ENCODE results near the gene ZPBP2. TPM values are rescaled to one million over a fixed set of nuclear protein-coding genes. Genes with fewer than 3 reads are reported as not detected.
"Not testable (repeated sequence)": the region's sequence is repeated elsewhere in the genome, so short reads cannot be mapped to it uniquely, and the experiment has no call there.

ZPBP2 gene
- total RNA-seq, 1 donor from 2014 or later = not detected

GRCh38 chr17:39854909-39855308, 13.1 kb upstream of the ZPBP2 start:
- intact Hi-C loops (cut with micrococcal nuclease) = no loop called here

DNA sequence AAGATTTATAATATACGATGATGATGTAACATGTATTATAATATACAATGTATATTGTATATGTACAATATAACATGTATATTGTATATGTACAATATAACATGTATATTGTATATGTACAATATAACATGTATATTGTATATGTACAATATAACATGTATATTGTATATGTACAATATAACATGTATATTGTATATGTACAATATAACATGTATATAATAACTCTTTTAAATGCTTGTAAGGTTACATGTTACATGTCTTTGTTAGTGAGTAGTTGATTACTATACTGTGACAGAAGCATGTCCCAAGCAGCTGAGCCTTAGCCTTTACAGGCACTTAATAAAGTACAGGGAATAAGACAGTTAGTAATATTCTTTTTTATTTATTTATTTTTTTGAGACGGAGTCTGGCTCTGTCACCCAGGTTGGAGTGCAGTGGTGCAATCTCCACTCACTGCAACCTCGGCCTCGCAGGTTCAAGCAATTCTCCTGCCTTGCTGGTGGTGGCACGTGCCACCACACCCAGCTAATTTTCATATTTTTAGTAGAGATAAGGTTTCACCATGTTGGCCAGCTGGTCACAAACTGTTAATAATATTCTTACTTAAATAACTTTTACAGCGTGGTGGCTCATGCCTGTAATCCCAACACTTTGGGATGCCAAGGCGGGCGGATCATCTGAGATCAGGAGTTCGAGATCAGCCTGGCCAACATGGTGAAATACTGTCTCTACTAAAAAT, 11.9 kb upstream of the ZPBP2 start:
- intact Hi-C loops (cut with micrococcal nuclease) = not testable (repeated sequence)

GRCh38 chr17:39861235-39861634, 6.8 kb upstream of the ZPBP2 start:
- intact Hi-C loops (cut with micrococcal nuclease) = loop anchor here (5.0 kb wide), 2 partner anchors 66 to 89 kb away; partner anchors contain the start of genes LRRC3C and ORMDL3

GRCh38 chr17:39863244-39863917, 4.6 kb upstream of the ZPBP2 start:
- intact Hi-C loops (cut with micrococcal nuclease) = loop anchor here (5.0 kb wide), 2 partner anchors 64 to 91 kb away; partner anchors contain the start of genes LRRC3C and ORMDL3

- intact Hi-C loops (cut with micrococcal nuclease) = loop anchor here (1.0 to 5.0 kb wide), 5 partner anchors 51 to 242 kb away; partner anchors contain the start of genes LRRC3C and ORMDL3
These were observed 3.9 kb upstream of the ZPBP2 start, which contains the start of gene IKZF3 for GRCh38 chr17:39863918-39864746. IKZF3 (minus strand) TSS chr17:39864312; CDS start chr17:39864126, 186 bp downstream.

DNA sequence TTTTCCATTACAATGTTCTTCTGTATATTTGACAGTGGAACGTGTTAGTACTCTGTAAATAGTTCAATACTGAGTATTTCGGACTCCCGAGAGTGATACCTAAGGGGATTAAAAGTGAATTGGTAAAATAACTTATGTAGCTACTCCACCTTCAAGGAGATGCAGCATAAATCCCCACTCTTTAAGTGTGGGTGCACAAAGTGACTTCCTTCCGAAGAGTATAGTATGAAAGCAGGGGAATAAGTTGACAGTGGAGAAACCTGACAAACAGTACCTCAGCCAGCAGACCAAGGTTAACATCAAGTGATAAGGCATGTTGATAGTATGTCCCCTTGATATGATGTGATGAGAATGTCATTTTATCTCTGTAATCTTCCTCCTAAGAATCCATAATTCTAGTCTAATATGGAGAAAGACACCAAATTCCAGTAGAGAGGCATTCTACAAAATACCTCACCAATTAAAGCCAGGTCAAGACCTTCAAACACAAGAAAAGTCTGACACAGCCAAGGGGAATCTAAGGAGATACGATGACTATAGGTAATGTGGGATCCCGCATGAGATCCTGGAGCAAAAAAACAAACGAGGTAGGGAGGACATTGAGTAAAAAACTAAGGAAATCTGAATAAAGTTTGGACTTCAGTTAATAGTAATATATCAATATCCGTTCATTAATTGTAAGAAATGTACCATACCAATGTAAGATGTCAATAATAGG, 1.8 kb upstream of the ZPBP2 start:
- intact Hi-C loops (cut with micrococcal nuclease) = no loop called here

DNA sequence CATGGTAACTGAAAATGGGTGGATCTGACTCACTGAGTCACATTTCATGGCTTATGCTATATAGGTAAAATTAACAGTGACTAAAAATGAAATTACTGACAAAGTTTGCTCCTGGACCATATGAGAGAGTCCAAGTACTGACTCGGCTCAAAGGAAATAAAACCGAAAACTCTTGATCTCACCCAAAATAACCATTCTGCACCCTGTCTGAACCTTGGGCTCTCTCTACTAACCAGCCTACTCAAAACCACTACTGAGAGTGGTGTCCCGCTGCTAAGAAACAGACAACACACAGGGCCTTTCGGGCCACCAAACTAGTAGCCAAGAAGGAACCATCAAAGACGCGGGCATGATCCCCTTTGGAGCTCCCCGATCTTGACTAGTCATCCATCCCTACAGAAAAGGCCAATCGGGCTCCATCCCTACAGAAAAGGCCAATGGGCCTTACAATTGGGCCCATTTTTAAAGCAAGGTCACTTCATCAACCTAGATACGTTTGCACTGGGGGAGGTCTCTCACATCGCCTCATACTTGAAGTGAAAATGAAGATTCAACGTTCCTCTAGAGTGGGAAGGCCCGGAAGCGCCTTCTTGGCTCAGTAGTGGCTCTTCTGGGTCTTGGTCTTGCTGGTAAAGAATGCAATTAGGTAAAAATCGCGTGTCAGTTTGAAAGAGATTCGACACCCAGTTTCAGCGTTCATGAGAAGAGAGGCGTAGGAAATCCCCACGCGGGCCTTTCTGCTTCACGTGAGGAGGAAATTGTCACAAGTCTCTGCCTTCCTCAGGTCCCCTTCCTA, 720 bp upstream of the ZPBP2 start:
- intact Hi-C loops (cut with micrococcal nuclease) = no loop called here

DNA sequence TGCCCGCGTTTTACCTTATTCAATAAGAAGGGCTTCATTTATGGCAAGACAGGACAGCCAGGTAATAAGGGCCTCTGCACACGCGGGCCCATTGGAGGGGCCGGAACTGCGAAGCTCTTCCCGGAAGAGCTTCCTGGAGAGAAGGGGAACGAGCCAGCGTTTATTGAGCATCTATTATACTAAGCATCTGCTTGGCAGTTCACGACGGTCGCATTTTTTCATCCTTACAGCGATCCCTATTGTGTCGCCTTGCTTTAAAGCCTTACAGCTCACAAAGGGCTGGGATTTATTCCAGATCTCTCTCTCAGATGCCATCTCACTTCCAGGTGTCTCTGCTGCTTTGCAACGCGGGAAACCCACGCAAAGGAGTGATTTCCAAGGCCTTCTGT, 546 bp downstream of the ZPBP2 start:
- intact Hi-C loops (cut with micrococcal nuclease) = no loop called here

- intact Hi-C loops (cut with micrococcal nuclease) = no loop called here
These were observed 2.8 kb downstream of the ZPBP2 start for GRCh38 chr17:39870776-39871175.

DNA sequence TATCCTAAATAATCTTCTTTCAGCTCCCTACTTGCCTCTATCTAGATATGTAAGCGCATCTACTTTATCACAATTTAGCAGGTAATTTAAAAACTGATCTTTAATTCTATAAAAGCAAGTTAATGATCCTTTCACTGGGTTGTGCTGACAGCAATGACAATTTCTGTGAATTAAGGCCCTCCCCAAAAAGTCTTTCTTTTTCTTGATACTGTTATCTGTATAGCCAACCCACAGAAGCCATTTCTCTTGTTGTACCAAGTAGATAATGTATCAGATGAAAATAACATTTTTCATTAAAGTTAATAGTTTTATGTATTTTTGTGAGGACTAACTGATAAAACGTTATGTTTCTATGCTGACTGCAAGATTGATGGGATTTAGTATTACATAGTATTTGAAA, 3.8 kb downstream of the ZPBP2 start:
- intact Hi-C loops (cut with micrococcal nuclease) = no loop called here

DNA sequence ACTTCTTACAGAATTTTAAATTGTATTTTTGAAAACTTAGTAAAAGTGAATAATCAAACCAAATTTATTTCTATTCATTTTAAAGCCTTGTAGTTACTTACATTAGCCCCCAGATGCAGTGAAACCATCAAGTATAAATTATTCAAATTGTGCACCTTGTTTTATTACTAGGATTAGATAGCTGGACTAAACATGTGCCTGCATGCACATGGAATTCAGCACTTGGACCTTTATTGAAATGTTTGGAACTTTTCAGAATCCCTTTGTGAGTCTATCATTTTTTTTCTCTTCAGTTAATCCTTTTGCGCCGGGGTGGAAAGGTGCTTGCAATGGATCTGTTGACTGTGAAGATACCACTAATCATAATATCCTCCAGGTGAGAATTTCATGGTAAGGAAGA, 4.7 kb downstream of the ZPBP2 start:
- intact Hi-C loops (cut with micrococcal nuclease) = no loop called here

- intact Hi-C loops (cut with micrococcal nuclease) = not testable (repeated sequence)
These were observed 18.1 kb downstream of the ZPBP2 start for GRCh38 chr17:39886102-39886501.

DNA sequence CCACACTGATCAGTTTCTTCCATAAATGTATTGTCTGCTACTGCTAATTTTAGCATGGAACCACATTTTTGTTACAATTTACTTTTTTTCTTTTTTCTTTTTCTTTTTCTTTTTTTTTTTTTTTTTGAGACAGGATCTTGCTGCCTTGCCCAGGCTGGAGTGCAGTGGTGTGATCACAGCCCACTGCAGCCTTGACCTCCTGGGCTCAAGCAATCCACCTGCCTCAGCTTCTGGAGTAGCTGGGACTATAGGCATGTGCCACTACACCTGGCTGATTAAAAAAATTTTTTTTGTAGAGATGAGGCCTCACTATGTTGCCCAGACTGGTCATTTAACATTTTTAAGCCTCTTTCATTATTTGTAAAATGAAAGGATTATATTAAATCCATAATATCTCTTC, 19.1 kb downstream of the ZPBP2 start:
- intact Hi-C loops (cut with micrococcal nuclease) = no loop called here

DNA sequence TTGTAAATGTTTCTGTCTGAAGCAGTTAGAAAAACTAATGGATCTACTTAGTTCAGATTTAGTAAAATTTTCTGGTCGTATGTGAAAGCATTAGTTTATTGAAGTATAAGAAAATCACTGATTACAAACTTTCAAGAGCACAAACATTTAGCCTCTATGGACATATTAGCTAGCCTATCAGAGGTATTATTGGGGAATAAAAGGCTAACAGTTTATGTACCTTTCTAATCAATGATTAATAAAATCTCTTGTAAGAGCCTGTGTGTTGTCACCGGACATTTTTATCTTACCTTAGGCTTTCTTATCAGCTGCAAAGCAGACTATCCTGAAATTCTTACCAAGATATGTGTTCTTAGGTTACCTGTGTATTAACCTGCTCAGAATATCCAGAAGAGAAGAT, 21.2 kb downstream of the ZPBP2 start:
- intact Hi-C loops (cut with micrococcal nuclease) = no loop called here

DNA sequence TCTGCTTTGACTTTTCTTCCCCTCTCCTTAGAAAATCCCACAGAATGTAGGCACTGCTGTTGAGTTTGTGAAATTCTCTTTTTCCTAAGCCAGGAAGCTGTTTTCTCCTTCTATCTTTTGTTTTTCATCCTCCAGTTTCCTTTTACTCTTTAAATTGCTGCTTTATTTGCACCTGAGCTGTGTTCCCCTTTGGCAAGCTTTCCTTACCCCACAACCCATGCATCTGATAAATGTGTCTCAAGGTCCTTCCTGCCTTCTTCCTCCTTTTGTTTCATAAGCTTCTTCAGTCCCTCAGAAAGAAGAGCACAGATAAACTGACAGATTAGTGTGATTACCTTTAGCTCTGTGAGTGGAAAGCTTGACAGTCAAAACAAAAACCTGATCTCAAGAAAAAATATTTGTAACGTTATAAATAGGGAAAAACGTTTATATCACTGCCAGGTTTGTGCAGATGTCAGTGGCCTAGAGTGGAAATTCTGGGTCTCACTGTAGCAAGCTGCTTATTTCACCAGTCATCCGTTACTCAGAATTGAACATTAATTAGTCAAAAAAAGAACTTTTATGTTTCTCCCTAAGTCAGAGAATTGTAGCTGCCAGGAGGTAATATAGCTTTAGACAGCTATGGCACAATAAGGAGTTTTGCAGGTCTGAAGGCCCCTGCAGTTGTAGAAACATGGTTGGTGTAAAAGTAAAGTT, 26.8 kb downstream of the ZPBP2 start:
- intact Hi-C loops (cut with micrococcal nuclease) = no loop called here

- intact Hi-C loops (cut with micrococcal nuclease) = no loop called here
These were observed 30.1 kb downstream of the ZPBP2 start for GRCh38 chr17:39898088-39898487.

DNA sequence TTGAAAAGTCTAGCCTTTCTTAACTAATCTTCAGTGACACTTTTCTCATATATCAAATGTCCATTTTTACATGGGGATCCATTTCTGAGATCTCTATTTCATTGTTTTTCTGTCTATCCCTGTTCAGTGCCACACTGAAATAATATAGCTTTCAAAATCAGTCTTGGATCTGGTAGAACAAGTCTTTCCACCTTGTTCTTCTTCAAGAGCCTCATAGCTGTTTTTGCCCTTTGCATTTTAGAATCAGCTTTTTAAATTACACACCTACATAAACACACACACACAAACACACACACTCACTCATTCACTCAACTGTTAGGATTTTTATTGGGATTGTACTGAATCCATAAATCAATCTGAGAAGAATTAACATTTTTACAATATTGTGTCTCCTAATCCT, 31.2 kb downstream of the ZPBP2 start:
- intact Hi-C loops (cut with micrococcal nuclease) = no loop called here

DNA sequence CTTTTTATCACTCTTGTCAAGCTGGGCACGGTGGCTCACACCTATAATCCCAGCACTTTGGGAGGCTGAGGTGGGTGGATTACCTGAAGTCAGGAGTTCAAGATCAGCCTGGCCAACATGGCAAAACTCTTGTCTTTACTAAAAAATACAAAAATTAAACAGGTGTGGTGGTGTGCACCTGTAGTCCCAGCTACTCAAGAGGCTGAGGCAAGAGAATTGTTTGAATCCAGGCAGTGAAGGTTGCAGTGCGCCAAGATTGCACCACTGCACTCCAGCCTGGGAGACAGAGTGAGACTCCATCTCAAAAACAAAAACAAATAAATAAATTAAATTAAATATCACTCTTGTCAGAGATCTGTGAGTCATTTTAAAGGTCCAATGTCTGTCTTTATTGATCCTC, 34.0 kb downstream of the ZPBP2 start:
- intact Hi-C loops (cut with micrococcal nuclease) = not testable (repeated sequence)

- intact Hi-C loops (cut with micrococcal nuclease) = loop anchor here (1.0 kb wide), 1 partner anchor 23 kb away; no protein-coding TSS in a partner anchor
These were observed 35.3 kb downstream of the ZPBP2 start for GRCh38 chr17:39903158-39903884.

Data from T-helper 2 cell treated with Interferon-gamma antibody and Interleukin-4, amounts not matched to agents 100 ng/mL and 5 ng/mL, for 36 hours (primary cell).